CD4-positive, alpha-beta T cell (primary cell): Measurements from ENCODE around the gene AHRR. TPM values are rescaled to one million over a fixed set of nuclear protein-coding genes. Genes with fewer than 3 reads are reported as not detected.

Experiments
- ATAC-seq: fragments of 200-7000 bp; cut with Tn5 transposase; one replicate; pipeline ENCODE4 v1.10.0; 2022; ENCODE audit warnings: mild to moderate bottlenecking; ENCODE audit not compliant: poor library complexity
- CTCF ChIA-PET: fragments of 350-600 bp; sonication (Branson Sonifier 250); formaldehyde crosslinking; loops from one replicate; lab custom pipeline; 2021; ENCODE audit warnings: antibody characterized with exemption, inconsistent platforms; lab: Charles Lee
- POLR2A ChIA-PET: fragments of 350-600 bp; sonication (Branson Sonifier 250); formaldehyde crosslinking; loops from one replicate; lab custom pipeline; 2021; ENCODE audit warnings: antibody characterized with exemption, inconsistent platforms; lab: Charles Lee
- DNase-seq, 14 experiments: peaks; one replicate each; pipeline ENCODE4 v3.0.0-alpha.2; 2013 to 2020; ENCODE audit warnings: mixed read lengths in 2 of 14
- H3K27ac ChIP-seq, 2 donors: one replicate each; pipeline versions ENCODE4 v1.5.1 to v1.7.0; 2013; ENCODE audit warnings: low read length in 2 of 2, low read depth in 1 of 2, mild to moderate bottlenecking in 1 of 2
- H3K27me3 ChIP-seq, 2 experiments: 1 replicate in 1 of 2; 2 replicates in 1 of 2; pipeline versions ENCODE4 v1.6.1 to v1.7.0; 2013; ENCODE audit warnings: low read length in 2 of 2, control low read depth in 1 of 2, mild to moderate bottlenecking in 1 of 2, moderate library complexity in 1 of 2; ENCODE audit not compliant: insufficient read depth in 2 of 2, control insufficient read depth in 1 of 2
- H3K36me3 ChIP-seq: one replicate; pipeline ENCODE4 v1.6.1; 2013; ENCODE audit warnings: low read length, control low read depth; ENCODE audit not compliant: insufficient read depth
- H3K4me1 ChIP-seq: one replicate; pipeline ENCODE4 v1.6.1; 2013; ENCODE audit warnings: low read length, control low read depth; ENCODE audit not compliant: insufficient read depth
- H3K4me3 ChIP-seq: one replicate; pipeline ENCODE4 v1.5.1; 2013; ENCODE audit warnings: mild to moderate bottlenecking, low read length, moderate library complexity
- H3K9me3 ChIP-seq, 2 experiments: 1 replicate in 1 of 2; 2 replicates in 1 of 2; pipeline versions ENCODE4 v1.6.1 to v1.7.0; 2013; ENCODE audit warnings: low read length in 2 of 2, mild to moderate bottlenecking in 2 of 2, control low read depth in 1 of 2, moderate library complexity in 1 of 2; ENCODE audit not compliant: control insufficient read depth in 1 of 2, insufficient read depth in 1 of 2
- H3K27ac Mint-ChIP-seq: one replicate; pipeline ENCODE4 v1.8.0; 2020; ENCODE audit warnings: mixed read lengths
- H3K27me3 Mint-ChIP-seq: one replicate; pipeline ENCODE4 v1.8.0; 2021; ENCODE audit warnings: mixed read lengths
- H3K36me3 Mint-ChIP-seq: one replicate; pipeline ENCODE4 v1.8.0; 2021; ENCODE audit warnings: low read depth, mixed read lengths
- H3K4me1 Mint-ChIP-seq: one replicate; pipeline ENCODE4 v1.8.0; 2021; ENCODE audit warnings: low read depth, mixed read lengths
- H3K4me3 Mint-ChIP-seq: one replicate; pipeline ENCODE4 v1.8.0; 2020; ENCODE audit warnings: mild to moderate bottlenecking, mixed read lengths
- H3K9me3 Mint-ChIP-seq: one replicate; pipeline ENCODE4 v1.8.0; 2020; ENCODE audit warnings: mixed read lengths
- intact Hi-C, 2 experiments: fragments of 100-400 bp; cut with DNase I in 1 of 2; cut with micrococcal nuclease in 1 of 2; formaldehyde crosslinking; loops; one replicate each; pipeline versions ENCODE4 v1.15.1 to v1.9.0; 2023 to 2025; cut with DNase I, micrococcal nuclease
- total RNA-seq, 174 experiments: library from RNA in 2 of 174; stranded (reverse) in 2 of 174; gene quantifications; one replicate each; pipeline ENCODE4 v1.2.3 and lab custom pipeline; 2021 to 2026
- TF ChIP-seq, protein P1 (sequence below): fragments of 200-600 bp; IDR thresholded peaks from one replicate; pipeline ENCODE4 v1.8.0; 2022; ENCODE audit warnings: antibody characterized with exemption, mild to moderate bottlenecking

Gene AHRR
- total RNA-seq, 2 experiments from 2014 or later = 0.45 to 0.63 TPM

DNA sequence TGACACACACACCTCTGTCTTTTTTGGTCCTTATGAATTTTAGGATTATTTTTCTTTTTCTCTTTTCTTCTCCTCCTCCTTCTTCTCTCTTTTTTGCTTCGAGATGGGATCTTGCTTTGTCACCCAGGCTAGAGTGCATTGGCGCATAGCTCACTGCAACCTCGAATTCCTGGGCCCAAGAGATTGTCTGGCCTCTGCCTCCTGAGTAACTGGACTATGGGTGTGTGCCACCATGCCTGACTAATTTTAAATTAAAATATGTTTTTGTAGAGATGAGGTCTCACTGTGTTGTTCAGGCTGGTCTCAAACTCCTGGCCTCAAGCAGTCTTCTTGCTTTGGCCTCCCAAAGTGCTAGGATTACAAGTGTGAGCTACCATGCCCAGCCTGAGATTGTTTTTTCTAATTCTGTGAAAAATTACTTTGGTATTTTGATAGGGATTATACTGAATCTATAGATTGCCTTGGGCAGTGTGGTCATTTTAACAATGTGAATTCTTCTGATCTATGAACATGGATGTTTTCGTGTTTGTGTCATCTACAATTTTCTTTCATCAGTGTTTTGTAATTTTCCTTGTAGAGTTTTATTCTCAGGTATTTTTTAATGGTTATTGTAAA, 7.7 kb downstream of the AHRR start:
- no peaks in the 10 kb centered on the region for H3K36me3 ChIP-seq
- H3K4me1 ChIP-seq = no peaks in the 10 kb centered on the region
- H3K9me3 Mint-ChIP-seq = no peaks in the 10 kb centered on the region
- TF ChIP-seq, protein P1, sequence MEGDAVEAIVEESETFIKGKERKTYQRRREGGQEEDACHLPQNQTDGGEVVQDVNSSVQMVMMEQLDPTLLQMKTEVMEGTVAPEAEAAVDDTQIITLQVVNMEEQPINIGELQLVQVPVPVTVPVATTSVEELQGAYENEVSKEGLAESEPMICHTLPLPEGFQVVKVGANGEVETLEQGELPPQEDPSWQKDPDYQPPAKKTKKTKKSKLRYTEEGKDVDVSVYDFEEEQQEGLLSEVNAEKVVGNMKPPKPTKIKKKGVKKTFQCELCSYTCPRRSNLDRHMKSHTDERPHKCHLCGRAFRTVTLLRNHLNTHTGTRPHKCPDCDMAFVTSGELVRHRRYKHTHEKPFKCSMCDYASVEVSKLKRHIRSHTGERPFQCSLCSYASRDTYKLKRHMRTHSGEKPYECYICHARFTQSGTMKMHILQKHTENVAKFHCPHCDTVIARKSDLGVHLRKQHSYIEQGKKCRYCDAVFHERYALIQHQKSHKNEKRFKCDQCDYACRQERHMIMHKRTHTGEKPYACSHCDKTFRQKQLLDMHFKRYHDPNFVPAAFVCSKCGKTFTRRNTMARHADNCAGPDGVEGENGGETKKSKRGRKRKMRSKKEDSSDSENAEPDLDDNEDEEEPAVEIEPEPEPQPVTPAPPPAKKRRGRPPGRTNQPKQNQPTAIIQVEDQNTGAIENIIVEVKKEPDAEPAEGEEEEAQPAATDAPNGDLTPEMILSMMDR = no peak
- H3K27me3 Mint-ChIP-seq = peaks cover 43% of the 10 kb centered on the region
- peaks cover 4 to 7% of the 10 kb centered on the region in 2 experiments for H3K27me3 ChIP-seq
- no peak overlapping the region for H3K27ac ChIP-seq
- DNase-seq (no peak), ATAC-seq (no peak)
- no peaks in the 10 kb centered on the region for H3K36me3 Mint-ChIP-seq
- H3K27ac Mint-ChIP-seq = no peak overlapping the region
- ChIA-PET POLR2A (no interaction called here), CTCF (no interaction called here)
- intact Hi-C loops = no loop called here
- no peaks in the 10 kb centered on the region for H3K9me3 ChIP-seq
- no peak overlapping the region for H3K4me3 Mint-ChIP-seq
- H3K4me3 ChIP-seq = no peak overlapping the region
- no peaks in the 10 kb centered on the region for H3K4me1 Mint-ChIP-seq

DNA sequence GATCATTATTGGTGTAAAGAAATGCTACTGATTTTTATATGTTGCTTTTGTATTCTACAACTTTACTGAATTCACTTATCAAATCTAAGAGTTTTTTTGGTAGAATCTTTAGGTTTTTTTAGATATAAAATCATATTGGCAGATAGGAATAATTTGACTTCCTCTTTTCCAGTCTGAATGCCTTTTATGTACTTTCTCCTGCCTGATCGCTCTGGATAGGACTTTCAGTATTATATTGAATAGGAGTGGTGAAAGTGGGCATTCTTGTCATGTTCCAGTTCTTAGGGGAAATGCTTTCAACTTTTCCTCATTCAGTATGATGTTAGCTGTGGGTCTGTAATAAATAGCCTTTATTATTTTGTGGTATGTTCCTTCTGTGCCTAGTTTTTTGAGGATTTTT, 8.3 kb downstream of the AHRR start:
- Histone ChIP-seq H3K27ac (no peak overlapping the region), H3K4me3 (no peak overlapping the region), H3K4me1 (no peaks in the 10 kb centered on the region), H3K27me3 (peaks cover 4 to 7% of the 10 kb centered on the region in 2 experiments), H3K36me3 (no peaks in the 10 kb centered on the region), H3K9me3 (no peaks in the 10 kb centered on the region)
- no peaks in the 10 kb centered on the region for H3K4me1 Mint-ChIP-seq
- DNase-seq (no peak), ATAC-seq (no peak)
- no peak overlapping the region for H3K4me3 Mint-ChIP-seq
- intact Hi-C loops = no loop called here
- H3K27me3 Mint-ChIP-seq = peaks cover 41% of the 10 kb centered on the region
- no peaks in the 10 kb centered on the region for H3K36me3 Mint-ChIP-seq
- TF ChIP-seq, protein P1 = no peak
- no peaks in the 10 kb centered on the region for H3K9me3 Mint-ChIP-seq
- H3K27ac Mint-ChIP-seq = no peak overlapping the region
- CTCF ChIA-PET = no interaction called here
- POLR2A ChIA-PET = no interaction called here

DNA sequence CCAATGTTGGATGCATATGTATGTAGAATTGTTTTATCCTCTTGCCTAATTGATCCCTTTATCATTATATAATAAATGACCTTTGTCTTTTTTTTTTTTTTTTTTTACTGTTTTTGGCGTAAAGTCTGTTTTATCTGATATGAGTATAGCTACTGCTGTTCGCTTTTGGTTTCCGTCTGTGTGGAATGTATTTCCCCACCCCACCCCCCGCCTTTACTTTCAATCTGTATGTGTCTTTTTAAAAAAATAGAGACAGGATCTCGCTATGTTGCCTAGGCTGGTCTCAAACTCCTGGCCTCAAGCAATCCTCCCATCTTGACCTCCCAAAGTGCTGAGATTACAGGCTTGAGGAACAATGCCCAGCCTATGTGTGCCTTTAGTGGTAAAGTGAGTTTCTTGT, 11.3 kb downstream of the AHRR start:
- Mint-ChIP-seq H3K4me3 (no peak overlapping the region), H3K4me1 (no peaks in the 10 kb centered on the region), H3K9me3 (no peaks in the 10 kb centered on the region), H3K27me3 (peaks cover 14% of the 10 kb centered on the region), H3K36me3 (no peaks in the 10 kb centered on the region), H3K27ac (no peak overlapping the region)
- Histone ChIP-seq H3K27me3 (peaks cover 0 to 4% of the 10 kb centered on the region in 2 experiments), H3K36me3 (no peaks in the 10 kb centered on the region), H3K4me3 (no peak overlapping the region), H3K4me1 (peaks cover 9% of the 10 kb centered on the region), H3K27ac (no peak overlapping the region), H3K9me3 (no peaks in the 10 kb centered on the region)
- ATAC-seq (no peak), DNase-seq (peak in 1 of 14 experiments; percentile 14)
- intact Hi-C loops = no loop called here
- POLR2A ChIA-PET = no interaction called here
- TF ChIP-seq, protein P1 = no peak
- CTCF ChIA-PET = no interaction called here
